Measurements from ENCODE around the gene SLC38A9.
A peak's percentile ranks its signal among the peaks of the same experiment; 100 is the strongest.
"Not testable (repeated sequence)": the region's sequence is repeated elsewhere in the genome, so short reads cannot be mapped to it uniquely, and the experiment has no call there.

The SLC38A9 gene

DNA sequence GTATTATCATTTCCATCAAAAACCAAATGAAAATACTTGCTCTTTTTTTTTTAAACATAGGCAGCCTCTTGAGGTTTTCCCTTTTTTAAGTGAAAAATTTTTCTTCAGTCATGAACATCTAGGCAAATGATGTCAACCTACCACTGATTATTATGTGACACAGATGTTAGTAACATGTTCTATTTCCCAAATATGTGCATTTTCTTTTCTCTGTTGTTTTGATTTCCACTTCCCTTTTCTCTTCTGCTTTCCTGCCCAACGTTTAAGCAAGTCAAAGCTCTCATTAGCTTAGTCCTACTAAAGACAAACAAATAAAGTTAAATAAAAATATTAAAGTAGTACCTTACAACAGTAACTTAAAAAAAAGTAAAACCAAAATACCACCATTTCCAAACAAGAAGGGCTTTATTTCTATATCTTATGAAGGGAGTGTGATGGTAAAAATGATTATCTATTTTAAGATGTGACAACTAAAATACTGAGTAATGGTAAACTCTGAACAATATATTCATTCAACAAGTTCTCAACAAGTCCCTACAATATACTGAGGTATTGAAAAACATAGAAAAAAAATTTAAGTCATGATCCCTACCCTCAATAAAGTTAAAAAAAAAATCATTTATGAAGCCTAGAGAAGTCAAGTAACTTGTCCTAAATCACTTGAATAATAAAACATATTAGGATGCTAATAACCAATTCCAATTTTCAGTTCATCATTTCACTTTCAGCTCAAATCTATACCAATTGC lies 9.4 kb downstream of the SLC38A9 start:
- DNase-seq, result no peak

DNA sequence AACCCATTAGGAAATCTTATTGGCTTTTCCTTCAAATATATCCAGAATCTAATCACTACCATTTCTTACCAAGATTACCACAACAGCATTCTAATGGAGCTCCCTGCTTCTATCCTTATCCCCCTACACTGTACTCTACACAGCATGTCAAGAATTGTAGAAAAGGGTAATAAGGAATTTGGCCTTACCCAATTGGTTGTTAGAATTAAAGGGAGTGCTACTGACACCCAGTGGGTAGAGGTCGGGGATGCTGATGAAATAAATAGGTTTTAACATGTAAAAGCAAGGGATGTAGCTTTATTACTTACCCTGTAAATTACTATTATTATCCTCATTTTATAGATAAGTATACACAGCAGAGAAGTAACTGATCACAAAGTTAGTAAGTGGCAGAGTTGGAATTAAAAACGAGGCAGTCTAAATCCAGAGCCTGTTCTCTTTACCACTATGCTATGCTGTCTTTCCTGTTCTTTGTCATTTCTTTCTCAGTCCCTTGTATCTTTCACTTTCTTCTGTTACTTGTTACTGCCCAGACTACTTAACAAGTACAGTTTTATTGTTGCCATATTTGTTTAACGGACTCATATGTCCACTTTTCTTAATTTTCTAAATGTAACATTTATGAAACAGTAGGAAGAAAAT lies 10.5 kb downstream of the SLC38A9 start:
- no peak for DNase-seq

DNA sequence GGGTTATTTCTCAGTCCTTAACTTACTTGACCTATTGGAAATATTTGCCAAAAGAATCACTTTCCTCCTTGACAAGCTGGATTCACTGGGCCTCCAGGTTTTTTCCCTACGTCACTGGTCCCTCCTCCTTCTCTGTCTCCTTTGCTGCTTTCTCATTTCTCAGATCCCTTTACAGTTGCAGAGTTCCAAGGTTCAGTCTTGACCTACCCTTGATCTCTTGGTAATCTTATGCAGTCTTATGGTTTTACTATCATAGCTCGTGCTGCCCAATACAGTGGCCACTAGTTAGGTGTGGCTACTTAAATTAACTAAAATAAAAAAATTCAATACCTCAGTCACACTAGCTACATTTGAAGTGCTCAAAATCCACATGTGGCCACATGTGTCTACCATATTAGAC lies 11.4 kb downstream of the SLC38A9 start:
- no peak for DNase-seq

DNA sequence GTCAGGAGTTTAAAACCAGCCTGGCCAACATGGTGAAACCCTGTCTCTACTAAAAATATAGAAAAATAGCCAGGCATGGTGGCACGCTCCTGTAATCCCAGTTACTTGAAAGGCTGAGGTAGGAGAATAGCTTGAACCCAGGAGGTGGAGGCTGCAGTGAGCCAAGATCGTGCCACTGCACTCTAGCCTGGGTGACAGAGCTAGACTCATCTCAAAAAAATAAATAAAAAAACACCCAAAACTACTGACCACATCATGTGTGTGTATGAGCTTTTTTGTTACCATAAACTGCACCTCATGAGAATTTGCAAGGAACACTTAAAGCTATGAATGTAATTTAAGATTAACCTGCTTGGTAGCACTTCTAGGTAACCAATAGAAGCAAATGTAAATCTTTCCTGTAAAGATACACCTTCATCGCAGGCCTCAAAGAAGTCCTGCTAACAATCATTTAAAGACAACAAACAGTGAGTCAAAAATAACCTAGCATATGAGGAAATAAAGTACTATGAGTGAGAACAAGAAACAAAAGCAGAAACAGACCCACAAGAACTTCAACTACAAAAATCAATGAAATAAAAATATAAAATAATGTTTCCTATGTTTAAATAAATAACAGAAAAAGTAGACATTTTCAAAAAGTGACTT lies 13.0 kb downstream of the SLC38A9 start:
- no peak for DNase-seq

DNA sequence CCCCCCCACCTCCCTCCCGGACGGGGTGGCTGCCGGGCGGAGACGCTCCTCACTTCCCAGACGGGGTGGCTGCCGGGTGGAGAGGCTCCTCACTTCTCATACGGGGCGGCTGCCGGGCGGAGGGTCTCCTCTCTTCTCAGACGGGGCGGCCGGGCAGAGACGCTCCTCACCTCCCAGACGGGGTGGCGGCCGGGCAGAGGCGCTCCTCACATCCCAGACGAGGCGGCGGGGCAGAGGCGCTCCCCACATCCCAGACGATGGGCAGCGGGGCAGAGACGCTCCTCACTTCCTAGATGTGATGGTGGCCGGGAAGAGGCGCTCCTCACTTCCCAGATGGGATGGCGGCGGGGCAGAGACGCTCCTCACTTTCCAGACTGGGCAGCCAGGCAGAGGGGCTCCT lies 15.4 kb downstream of the SLC38A9 start:
- DNase-seq, result not testable (repeated sequence)

DNA sequence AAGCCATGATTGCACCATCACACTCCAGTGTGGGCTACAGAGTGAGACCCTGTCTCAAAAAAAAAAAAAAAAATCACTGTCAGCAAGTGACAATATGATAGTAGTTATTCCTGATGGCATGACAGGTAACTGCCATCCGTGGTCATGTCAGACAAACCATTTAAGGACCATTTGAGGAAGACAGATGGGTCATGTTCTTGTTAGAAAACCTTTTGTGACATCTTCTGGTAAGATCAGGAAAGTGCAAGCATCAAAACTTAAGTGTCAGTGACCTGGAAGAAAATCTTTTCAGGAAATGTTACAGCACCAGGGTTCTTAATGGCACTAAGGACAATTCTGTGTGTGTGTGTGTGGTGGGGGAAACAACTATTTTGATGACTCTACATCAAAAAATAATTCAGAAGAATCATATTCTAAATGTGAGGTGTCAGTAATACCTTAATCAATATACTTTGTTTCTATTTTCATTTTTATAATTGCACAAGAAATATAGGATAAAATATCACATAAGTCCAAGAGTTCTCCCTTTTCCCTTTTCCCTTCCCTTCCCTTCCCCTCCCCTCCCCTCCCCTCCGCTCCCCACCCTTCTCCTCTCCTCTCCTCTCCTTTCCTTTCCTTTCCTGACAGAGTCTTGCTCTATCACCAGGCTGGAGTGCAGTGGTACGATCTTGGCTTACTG lies 17.8 kb downstream of the SLC38A9 start:
- no peak for DNase-seq

DNA sequence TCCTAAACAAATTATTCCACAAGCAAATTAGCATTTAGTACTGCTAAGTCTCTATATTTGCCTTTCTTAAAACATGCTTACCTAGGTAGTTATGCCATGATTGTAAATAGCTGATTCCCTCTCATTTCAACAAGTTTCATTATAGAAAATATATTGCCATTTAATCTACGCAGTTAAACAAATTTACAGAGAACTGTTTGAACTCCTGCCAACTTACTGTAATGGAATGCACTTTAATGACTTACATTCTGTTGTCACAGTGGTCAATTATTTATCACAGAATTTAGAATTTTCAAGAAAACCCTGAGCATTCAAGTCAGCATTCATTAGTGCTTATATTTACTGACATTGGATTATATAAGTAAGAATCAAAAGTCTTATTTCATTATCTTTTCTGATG lies 19.6 kb downstream of the SLC38A9 start:
- DNase-seq, result no peak

DNA sequence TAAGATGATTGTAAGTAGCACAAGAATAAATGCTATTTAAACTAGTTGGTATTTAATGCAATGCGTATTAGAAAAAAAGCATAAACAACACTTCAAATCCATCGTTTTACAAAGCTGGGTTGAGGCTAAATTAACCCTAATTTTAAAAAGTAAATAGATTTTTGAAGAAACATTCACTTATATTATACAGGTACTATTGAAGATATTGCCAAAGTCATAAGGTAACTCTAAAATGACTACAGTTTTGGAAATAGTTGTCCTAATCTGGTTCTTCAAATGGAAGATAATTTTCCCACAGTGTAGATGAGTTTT lies 20.1 kb downstream of the SLC38A9 start:
- DNase-seq, result no peak

DNA sequence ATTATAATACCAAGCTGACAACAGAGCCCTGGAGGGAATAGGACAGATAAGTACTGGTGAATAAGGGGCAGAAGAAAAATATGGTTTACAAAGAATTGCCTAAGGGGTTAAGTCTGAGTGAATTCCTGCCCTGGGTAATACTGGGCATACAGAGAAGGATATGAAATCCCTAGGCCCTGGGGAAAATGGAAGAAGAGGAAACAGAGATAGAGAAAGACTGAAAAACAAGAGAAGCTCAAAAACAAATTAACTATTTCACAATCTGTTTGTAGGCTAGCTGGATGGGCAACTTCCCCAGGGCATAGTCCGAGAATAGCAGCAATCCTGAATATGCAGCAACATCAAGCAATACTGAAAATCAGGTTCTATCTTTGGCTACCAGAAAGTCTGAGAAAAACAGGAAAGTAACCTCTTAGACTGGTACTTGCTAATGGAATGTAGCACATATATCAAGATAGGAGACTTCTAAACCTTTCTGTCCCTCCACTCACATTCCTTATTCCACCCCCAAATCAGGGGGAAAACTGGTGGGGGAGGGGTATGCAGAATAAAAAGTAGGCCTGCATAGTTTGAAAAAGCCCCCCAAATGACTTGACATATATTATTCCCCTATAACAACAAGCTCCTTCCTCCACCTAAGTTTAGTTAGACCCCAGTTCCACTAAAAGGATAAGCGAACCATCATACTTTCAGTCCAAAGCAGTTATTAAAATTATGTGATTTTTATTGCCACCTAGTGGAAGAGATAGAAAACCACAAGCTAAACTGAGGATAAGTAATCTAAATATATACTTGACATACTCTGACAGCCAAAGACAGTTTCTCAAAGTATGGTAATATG lies 20.6 kb downstream of the SLC38A9 start:
- no peak for DNase-seq

DNA sequence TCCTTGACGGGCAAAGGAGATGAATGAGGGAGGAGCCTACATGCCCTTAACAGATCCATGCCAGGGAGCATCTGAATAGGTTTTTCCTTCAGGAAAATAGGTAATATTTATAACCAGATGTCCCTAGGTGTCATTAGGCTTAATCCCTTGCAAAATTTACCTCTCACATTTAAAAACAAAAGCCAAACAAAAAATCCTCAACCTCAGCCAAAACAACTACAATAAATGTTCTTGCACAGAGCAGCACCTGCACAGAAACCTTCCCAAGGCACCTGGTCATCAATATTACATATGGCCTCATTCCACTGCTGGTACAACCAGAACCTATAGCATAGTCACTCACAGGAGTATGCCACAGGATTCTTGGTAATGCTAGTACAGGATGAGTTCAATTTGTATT lies 30.1 kb downstream of the SLC38A9 start:
- no peak for DNase-seq

DNA sequence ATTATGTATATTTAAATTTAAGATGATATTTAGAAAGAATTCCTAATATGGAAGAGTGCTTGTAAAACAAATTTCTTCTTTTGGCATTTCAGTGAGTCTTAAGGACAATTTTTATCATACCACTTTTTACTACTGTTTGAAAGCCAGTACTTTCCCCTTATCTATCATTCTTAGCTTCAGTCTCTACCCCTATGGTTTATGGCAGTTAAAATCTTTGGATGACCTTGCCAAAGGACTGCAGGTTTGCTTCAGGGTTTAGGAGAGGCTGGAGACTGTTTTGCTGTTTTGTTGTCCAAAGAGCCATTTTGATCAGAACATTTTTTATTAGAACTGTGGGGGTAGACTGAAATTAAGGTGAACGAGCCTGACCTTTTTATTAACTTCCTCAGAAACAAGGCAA lies 30.8 kb downstream of the SLC38A9 start:
- DNase-seq, result no peak

DNA sequence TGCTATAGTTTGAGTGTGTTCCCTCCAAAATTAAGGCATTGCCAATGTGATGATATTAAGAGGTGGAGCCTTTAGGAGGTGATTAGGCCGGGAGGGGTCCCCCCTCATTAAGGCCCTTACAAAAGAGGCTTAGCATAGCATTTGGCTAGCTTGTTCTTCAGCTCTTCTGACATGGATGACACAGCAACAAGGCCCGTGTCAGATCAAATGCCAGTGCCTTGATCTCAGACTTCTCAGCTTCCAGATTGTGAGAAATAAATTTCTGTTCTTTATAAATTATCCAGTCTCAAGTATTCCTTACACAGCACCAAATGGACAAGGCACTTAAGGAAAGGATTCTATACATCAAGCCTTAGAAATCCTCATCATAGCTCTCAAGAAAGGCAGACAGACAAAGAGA lies 31.8 kb downstream of the SLC38A9 start:
- no peak for DNase-seq

DNA sequence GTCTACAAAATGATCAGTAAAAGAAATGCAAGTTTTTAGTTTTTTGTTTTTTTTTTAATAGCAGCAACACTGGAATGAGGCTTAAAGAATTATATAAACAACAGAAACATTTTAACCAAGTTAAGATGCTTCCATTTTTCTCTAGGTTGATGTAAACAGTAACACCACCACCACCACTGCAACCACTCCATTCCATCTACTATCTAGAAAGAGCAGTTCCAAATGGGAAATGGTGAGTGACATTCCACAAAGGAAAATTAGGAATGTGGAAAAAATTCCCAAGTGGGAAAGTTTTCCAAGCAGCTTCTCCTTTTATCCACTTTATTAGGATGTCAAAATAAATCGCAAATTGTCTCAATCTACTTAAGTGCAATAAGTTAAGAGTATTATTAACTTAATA lies 32.6 kb downstream of the SLC38A9 start:
- DNase-seq, result no peak

DNA sequence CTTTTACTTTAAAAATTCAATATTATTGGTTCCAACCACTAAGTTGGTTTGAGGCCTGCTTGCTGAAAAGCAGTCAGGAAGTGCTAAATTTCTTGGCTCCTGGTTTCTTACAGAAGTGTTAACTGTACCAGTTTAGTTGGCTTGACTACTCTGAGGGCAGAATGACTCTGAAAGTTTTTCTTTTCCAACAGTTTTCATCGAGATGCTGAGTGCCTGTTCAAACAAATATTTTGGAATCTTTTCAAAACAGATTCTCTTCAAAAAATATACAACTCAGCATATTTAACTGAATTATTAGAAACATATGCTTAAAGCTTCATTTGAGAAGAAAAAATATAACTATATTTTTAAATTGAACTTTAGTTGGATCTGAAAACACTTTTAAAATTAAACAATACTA lies 37.0 kb downstream of the SLC38A9 start:
- DNase-seq, result no peak

DNA sequence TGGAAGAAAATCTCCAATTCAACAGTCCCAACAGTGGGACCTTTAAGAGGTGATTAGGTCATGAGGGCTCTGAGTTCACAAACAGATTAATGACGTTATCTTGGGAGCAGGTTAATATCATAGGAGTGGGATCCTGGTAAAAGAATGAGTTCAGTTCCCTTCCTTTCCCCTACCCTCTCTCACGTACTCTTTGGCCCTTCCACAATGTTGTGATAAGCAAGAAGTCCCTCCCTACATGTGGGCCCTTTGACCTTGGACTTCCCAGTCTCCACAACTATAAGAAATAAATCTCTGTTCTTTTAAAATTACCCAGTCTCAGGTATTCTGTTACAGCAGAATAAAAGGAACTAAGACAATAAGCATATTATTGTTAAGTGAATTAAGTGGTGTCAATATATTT lies 37.8 kb downstream of the SLC38A9 start:
- DNase-seq, result no peak

DNA sequence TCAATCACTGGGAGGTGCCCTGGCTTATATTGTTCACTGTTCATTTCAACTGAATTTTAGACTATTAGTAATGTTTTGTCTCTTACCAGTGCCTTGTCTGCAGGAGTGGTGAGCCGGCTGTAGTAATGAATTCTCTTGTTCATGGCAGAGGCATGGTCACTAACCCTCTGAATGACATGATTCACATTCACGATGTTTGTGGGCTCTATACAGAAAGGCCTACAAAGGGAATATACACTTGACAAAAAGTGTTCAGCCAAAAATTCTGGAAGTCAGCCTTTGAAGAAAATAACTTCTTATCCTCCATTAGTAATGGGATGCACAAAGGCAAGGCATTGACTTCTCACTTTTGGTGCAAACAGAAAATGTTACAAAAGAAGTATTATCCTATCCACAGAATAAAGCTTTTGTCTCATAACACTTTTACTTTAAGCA lies 39.6 kb downstream of the SLC38A9 start:
- DNase-seq, result no peak

DNA sequence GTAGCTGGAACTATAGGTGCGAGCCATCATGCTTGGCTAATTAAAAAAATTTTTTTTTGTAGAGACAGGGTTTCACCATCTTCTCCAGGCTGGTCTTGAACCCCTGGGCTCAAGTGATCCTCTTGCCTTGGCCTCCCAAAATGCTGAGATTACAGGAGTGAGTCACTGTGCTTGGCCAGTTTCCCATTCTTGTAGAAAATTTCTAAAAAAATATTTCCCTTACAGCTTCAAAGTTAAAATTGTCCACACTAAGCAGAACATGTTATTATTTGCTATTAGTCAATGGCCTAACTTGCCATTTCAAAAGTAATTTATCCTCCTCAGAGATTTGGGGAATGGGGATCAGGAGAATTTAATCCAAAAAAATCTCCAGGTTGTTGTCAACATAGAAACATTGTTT lies 40.1 kb downstream of the SLC38A9 start:
- no peak for DNase-seq

DNA sequence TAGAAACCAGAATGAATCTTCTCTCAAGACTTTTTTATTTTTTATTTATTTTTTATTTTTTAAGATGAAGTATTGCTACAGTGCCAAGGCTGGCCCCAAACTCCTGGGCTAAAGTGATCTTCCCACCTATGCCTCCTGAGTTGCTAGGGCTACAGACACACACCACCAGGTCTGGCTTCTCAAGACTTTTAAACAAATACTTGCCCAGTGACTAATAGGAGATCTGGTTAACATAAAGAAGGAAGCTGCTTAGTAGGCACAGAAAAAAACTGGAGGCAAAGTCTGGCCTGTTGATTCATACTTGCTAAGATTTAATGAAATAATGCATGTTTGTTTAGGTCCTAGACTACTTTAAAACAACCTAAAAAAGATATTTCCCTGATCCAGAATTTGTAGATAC lies 43.8 kb downstream of the SLC38A9 start:
- DNase-seq, result peak; percentile 90

DNA sequence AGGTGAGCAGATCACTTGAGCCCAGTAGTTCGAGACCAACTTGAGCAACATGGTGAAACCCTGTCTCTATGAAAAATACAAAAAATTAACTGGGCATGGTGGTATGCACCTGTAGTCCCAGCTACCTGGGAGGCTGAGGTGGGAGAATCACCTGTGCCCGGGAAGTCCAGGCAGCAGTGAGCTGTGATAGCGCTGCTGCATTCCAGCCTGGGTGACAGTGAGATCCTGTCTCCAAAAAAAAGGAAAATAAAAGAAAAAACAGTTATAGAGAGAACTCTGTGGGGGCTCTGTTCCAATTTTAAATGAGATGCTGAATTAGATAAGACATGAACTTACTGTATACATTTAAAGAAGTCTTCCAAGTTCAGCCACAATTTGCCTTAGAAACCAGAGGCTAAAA lies 44.2 kb downstream of the SLC38A9 start:
- peak; percentile 51 for DNase-seq

DNA sequence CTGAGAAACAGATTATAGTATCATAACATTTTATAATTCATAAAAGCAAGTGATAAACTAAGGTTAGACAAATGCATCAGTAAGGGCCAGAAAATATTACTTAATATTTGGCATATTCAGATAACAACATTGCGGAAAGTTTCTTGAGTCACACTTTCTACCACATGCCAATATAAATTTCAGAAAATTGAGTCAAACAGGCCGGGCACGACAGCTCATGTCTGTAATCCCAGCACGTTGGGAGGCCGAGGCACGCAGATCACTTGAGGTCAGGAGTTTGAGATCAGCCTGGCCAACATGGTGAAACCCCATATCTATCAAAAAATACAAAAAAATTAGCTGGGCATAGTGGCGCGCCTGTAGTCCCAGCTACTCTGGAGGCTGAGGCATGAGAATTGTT lies 47.1 kb downstream of the SLC38A9 start:
- DNase-seq, result no peak

DNA sequence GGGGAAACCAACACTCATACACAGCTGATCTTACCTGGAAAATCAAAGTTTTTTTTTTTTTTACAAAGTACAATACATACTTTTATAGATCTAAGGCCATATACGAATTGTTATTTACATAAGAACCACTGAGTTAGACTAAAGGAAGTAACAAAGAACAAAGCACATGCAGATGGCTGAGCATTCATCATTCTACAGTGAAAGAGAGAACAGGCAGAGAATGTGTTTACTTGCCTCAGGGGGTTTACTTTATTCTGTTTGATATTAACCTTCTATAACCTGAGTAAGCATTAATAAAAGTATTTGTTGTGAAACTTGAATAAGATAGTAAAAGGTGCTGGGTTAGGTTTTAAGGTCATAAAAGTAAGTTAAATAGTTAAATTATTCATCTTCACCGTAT lies 54.7 kb downstream of the SLC38A9 start:
- DNase-seq, result no peak

DNA sequence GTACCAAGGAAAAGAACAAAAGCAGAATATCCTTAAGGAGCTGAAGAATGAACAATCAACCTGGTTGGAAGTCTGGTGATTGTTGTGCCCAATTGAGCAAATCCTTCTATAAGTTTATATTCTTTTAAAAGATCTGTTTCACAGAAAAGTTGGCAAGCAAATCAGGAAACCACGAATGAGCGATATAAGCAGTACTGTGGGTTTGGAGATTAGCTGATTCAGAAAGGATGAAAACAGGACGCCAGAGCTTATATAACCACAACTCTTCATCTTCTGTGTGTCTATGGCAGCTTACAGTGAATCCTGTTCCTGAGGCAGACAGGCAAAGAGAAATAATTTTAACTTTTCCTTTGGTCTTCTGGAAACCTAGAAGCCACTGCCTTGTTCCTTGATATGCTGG lies 61.7 kb downstream of the SLC38A9 start:
- no peak for DNase-seq

DNA sequence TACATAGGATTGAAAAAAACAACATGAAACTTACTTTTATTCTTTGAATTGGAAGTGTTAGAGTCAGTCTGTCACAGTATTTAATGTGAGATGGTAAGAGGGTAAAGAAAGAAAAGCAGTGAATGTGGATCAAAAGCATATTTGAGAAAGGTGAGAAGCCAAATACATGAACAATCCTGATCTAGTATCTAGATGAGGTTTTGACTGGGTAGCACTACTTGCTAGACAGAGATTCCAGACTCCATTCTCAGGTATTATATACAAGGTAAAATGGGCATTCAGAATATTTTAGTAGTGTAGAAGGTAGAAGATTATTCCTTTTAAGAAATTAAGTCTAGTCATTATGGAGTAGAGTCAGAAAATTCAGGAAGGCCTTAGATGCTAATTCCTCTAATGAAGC lies 62.2 kb downstream of the SLC38A9 start:
- no peak for DNase-seq

All from islet precursor cell (in vitro differentiated cells).